Coronary artery (tissue), 2 donors: ENCODE data around the gene CALML4.
"Not testable (repeated sequence)": the region's sequence is repeated elsewhere in the genome, so short reads cannot be mapped to it uniquely, and the experiment has no call there.

Source experiments
- DNase-seq: peaks from one replicate; pipeline ENCODE4 v3.0.0-alpha.2; 2017; ENCODE audit warnings: low spot score
- H3K27ac ChIP-seq, 2 donors: fragments of 200-600 bp; sonication (generic); one replicate each; pipeline ENCODE4 v1.5.1; 2016 to 2019
- H3K4me3 ChIP-seq: fragments of 200-600 bp; sonication (generic); 2 replicates; pipeline ENCODE4 v1.5.1; 2016; ENCODE audit warnings: mild to moderate bottlenecking, moderate library complexity
- CTCF ChIP-seq: fragments of 200-600 bp; sonication (generic); IDR thresholded peaks from one replicate; pipeline ENCODE4 v1.5.1; 2019; ENCODE audit warnings: antibody characterized with exemption

The CALML4 gene

GRCh38 chr15:68205954-68206539, 915 bp upstream of the CALML4 start:
- peak; percentile 75 for DNase-seq
- Histone ChIP-seq H3K4me3 (peak overlapping the region; percentile 52), H3K27ac (peak overlapping the region in 1 of 2 donors; percentile 79)
- TF ChIP-seq CTCF: no peak

DNA sequence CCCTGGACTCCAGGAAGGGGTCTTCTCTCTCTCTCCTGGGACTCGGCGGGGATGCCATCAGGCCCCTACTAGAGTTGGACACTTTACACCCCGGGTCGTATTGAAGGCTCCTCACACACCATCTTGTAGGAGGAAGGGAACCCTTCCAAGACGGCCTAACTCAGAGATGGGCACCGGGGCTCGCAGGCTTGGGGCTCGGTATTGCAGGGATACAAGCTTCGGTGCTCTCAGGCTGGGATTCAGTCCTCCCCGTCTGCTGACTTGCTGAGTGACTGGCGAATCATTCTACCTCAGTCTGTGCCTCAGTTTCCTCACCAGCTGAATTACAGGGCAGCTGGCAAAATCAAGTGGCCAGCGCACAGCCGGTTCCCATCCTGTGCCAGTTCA, 419 bp upstream of the CALML4 start:
- peak; percentile 70 for DNase-seq
- H3K4me3 ChIP-seq: peak overlapping the region; percentile 52
- no peak for TF ChIP-seq CTCF
- H3K27ac ChIP-seq: peak overlapping the region in 1 of 2 donors; percentile 79

DNA sequence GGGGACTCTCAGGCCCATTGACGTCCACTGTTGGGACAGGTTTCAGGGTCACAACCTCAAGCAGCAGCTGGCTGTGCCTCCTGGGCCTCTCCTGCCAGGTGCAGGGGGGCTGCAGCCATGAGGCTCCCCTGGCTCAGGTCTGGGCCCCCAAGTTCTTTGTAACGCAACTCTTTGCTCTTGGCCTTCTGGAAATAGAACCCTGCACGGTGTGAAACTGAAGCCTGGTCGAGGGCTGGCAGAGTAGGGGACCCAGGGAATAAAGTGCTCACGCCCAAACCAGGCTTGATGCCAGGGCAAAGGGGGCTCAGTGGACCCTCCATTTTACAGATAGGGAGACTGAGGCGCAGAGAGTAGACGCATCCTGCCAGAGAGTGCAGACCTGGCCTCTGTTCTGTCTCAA, 771 bp downstream of the CALML4 start:
- peak overlapping the region; percentile 52 for H3K4me3 ChIP-seq
- no peak for TF ChIP-seq CTCF
- no peak overlapping the region for H3K27ac ChIP-seq
- DNase-seq: peak; percentile 72

DNA sequence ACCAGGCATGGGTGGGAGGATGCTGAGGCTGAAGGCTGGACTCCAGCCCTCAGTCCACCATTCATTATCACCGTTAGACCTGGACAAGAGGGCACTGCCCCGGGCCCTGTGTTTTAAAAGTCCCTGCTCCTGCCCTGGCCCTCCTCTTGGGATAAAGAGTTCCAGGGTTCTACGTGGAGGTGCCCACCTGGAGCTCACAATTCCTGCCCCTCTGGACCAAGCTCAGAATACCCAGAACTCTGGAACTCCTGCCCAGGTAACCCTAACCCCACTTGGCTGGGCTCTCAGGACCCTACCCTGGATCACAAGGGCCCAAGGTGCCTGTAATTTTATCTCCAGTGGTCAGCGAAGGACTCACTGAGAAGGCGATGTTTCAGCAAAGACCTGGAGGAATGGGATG, 1.2 kb downstream of the CALML4 start:
- DNase-seq: peak; percentile 50
- no peak for TF ChIP-seq CTCF
- H3K27ac ChIP-seq: no peak overlapping the region
- no peak overlapping the region for H3K4me3 ChIP-seq

DNA sequence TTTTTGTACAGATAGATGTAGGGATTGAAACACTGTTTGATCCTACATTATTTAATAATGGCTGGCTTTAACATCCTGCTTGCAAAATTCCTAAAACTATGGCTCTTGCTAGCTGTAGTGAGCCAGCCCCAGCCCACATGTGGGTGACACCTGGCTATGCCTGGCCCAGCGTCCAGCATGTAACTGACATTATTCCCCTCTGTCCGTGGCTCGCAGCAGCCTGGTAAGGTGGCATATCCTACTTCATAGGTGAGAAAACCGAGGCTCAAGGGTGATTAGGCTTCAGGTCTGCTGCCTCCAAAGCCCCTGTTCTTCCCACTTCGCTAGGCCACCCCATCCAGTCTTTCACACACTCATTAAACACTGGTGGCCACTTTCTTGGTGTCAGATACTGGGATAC, 1.6 kb downstream of the CALML4 start:
- DNase-seq: peak; percentile 55

DNA sequence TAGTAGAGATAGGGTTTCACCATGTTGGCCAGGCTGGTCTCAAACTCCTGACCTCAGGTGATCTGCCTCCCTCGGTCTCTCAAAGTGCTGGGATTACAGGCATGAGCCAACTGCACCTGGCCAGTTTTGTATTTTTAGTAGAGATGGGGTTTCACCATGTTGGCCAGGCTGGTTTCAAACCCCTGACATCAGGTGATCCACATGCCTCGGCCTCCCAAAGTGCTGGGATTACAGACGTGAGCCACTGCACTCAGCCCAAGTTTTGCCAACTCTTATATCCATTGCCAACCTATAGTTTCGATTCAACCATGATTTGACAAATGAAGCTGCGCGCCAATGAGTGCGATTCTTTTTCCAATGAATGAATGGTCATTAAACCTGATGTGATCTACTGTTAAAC, 2.1 kb downstream of the CALML4 start:
- peak; percentile 24 for DNase-seq
- H3K27ac ChIP-seq, H3K4me3 ChIP-seq: not testable (repeated sequence)

More for the DNA sequence above, 1.6 kb downstream of the CALML4 start:
- no peak for TF ChIP-seq CTCF
- H3K27ac ChIP-seq: no peak overlapping the region
- H3K4me3 ChIP-seq: no peak overlapping the region

GRCh38 chr15:68201879-68202261, 3.3 kb downstream of the CALML4 start:
- no peak for TF ChIP-seq CTCF
- H3K4me3 ChIP-seq: no peak overlapping the region
- H3K27ac ChIP-seq: no peak overlapping the region
- DNase-seq: no peak
